Cardiac muscle cell (in vitro differentiated cells and primary cell): Measurements from ENCODE around the gene CNTFR. TPM values are rescaled to one million over a fixed set of nuclear protein-coding genes. Genes with fewer than 3 reads are reported as not detected.

Experiments
- DNase-seq, 2 donors: peaks; one replicate each; pipeline versions ENCODE4 v3.0.0 to v3.0.0-alpha.2; 2010 to 2017; ENCODE audit warnings: low read depth in 1 of 2, low spot score in 1 of 2
- H3K27ac ChIP-seq: fragments of 200-600 bp; sonication (generic); 2 replicates; pipeline ENCODE4 v1.5.1; 2016
- H3K27me3 ChIP-seq: fragments of 200-600 bp; sonication (generic); 2 replicates; pipeline ENCODE4 v1.6.0; 2016; ENCODE audit warnings: control low read depth
- H3K36me3 ChIP-seq: fragments of 200-600 bp; sonication (generic); 2 replicates; pipeline ENCODE4 v1.5.1; 2016; ENCODE audit warnings: control low read depth
- H3K4me1 ChIP-seq: fragments of 200-600 bp; sonication (generic); 2 replicates; pipeline ENCODE4 v1.8.1; 2017; ENCODE audit warnings: low read depth, mild to moderate bottlenecking, mixed run types
- H3K4me3 ChIP-seq: fragments of 200-600 bp; sonication (generic); 2 replicates; pipeline ENCODE4 v1.5.1; 2016; ENCODE audit warnings: mild to moderate bottlenecking
- H3K9me3 ChIP-seq: fragments of 200-600 bp; sonication (generic); 2 replicates; pipeline ENCODE4 v1.5.1; 2017; ENCODE audit warnings: low read depth, mild to moderate bottlenecking, control low read depth
- polyA plus RNA-seq: library from polyadenylated mRNA; unstranded; fragments of >200 nt; fragmentation: Nextera tagmentation; extraction: Ambion mirVana; gene quantifications from 2 replicates; pipeline ENCODE4 v1.2.1, GENCODE V29; 2016
- total RNA-seq: library from RNA; depleted of rRNA; stranded (reverse); fragments of >200 nt; gene quantifications from 2 replicates; pipeline ENCODE4 v1.2.3, GENCODE V29; 2016
- TF ChIP-seq, protein P1 (sequence below): IDR thresholded peaks from 2 replicates; pipeline ENCODE4 v1.5.1; 2012; ENCODE audit warnings: low read depth, mild to moderate bottlenecking, low read length

CNTFR gene
- total and polyA plus RNA-seq, 2 experiments from 2014 or later = 15.5 to 29.8 TPM

DNA sequence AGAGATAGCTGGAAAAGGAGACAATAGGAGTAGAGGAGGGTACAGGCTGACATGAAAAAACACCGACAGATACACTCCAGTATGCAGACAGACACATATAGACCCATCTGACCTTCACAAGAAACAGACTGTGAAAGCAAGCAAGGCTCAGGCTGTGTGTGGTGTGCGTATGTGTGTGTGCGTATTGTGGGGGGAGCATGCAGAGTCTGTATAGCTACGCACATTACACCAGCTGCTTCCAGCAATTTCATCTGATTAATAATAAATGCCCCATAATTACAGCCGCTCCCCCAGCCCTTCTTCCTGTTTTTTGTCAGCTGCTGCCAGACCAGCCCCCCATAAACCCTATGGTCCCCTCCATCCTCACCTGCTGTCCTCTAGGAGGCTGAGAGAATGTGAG, 6.7 kb downstream of the CNTFR start:
- peaks cover 17% of the 10 kb centered on the region for H3K4me1 ChIP-seq
- DNase-seq = no peak
- H3K9me3 ChIP-seq = no peaks in the 10 kb centered on the region
- H3K27me3 ChIP-seq = peaks cover 6% of the 10 kb centered on the region
- H3K27ac ChIP-seq = no peak overlapping the region
- no peaks in the 10 kb centered on the region for H3K36me3 ChIP-seq
- TF ChIP-seq, protein P1, sequence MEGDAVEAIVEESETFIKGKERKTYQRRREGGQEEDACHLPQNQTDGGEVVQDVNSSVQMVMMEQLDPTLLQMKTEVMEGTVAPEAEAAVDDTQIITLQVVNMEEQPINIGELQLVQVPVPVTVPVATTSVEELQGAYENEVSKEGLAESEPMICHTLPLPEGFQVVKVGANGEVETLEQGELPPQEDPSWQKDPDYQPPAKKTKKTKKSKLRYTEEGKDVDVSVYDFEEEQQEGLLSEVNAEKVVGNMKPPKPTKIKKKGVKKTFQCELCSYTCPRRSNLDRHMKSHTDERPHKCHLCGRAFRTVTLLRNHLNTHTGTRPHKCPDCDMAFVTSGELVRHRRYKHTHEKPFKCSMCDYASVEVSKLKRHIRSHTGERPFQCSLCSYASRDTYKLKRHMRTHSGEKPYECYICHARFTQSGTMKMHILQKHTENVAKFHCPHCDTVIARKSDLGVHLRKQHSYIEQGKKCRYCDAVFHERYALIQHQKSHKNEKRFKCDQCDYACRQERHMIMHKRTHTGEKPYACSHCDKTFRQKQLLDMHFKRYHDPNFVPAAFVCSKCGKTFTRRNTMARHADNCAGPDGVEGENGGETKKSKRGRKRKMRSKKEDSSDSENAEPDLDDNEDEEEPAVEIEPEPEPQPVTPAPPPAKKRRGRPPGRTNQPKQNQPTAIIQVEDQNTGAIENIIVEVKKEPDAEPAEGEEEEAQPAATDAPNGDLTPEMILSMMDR = no peak
- H3K4me3 ChIP-seq = no peak overlapping the region

DNA sequence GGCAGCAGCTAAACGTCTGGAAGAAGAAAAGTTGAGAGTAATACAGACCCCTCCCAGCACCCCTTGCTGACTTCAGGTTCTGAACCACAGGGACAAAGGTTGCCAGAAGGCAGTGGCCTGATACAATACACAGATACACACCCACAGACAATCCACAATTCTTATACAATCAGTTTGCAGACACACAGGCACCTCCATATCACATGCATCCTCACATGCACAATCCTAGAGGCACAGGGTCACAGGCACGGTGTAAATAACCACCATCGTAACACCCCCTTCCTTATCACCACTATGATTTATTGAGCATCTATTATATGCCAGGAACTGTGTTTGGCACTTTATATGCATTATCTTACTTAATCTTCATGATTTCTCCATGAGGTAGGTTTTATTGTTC, 8.2 kb downstream of the CNTFR start:
- Histone ChIP-seq H3K27me3 (no peaks in the 10 kb centered on the region), H3K4me1 (peaks cover 29% of the 10 kb centered on the region), H3K9me3 (no peaks in the 10 kb centered on the region), H3K4me3 (no peak overlapping the region), H3K27ac (no peak overlapping the region), H3K36me3 (no peaks in the 10 kb centered on the region)
- TF ChIP-seq, protein P1 = no peak
- no peak for DNase-seq

DNA sequence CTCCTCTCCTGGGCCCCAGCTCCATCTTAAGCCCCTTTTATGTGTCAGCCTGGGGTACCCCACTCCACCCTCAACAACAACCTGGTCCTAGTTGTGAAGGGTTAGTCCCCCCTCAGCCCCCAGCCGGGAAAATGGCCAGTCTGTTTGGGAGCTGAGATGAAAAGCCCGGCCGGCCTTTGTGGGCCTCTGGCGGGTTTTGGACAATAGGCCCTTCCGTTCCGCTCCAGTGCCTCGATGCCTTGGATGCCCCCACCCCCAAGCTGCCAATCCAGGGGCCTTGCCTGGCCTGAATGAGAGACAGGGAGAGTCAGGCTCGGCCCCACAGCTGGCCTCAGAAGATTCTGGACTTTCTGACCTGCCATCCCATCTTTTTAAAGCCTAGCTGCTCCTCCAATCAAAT, 9.2 kb downstream of the CNTFR start:
- DNase-seq = no peak
- no peak overlapping the region for H3K27ac ChIP-seq
- H3K9me3 ChIP-seq = no peaks in the 10 kb centered on the region
- H3K36me3 ChIP-seq = no peaks in the 10 kb centered on the region
- H3K27me3 ChIP-seq = no peaks in the 10 kb centered on the region
- peaks cover 31% of the 10 kb centered on the region for H3K4me1 ChIP-seq
- no peak overlapping the region for H3K4me3 ChIP-seq
- TF ChIP-seq, protein P1 = no peak

DNA sequence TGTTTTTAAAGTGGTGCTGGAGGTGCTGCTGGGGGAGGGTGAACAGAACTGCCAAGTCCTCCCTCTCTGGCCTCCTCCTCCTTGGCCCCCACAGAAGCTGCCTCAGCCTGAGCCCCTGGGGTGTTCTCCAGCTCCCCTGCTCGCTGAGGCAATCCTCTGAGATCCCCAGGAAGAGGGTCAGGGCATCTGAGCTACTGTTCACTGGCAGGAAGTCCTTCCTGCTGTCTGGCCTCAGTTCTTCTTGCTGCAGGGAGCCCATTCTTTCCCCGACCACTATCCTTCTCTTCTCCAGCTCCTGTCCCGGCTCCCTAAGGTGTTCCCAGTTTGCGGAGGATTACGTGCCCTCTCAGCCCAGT, 9.7 kb downstream of the CNTFR start:
- Histone ChIP-seq H3K4me1 (peaks cover 31% of the 10 kb centered on the region), H3K27me3 (no peaks in the 10 kb centered on the region), H3K27ac (no peak overlapping the region), H3K4me3 (no peak overlapping the region), H3K36me3 (no peaks in the 10 kb centered on the region), H3K9me3 (no peaks in the 10 kb centered on the region)
- TF ChIP-seq, protein P1 = no peak
- no peak for DNase-seq

DNA sequence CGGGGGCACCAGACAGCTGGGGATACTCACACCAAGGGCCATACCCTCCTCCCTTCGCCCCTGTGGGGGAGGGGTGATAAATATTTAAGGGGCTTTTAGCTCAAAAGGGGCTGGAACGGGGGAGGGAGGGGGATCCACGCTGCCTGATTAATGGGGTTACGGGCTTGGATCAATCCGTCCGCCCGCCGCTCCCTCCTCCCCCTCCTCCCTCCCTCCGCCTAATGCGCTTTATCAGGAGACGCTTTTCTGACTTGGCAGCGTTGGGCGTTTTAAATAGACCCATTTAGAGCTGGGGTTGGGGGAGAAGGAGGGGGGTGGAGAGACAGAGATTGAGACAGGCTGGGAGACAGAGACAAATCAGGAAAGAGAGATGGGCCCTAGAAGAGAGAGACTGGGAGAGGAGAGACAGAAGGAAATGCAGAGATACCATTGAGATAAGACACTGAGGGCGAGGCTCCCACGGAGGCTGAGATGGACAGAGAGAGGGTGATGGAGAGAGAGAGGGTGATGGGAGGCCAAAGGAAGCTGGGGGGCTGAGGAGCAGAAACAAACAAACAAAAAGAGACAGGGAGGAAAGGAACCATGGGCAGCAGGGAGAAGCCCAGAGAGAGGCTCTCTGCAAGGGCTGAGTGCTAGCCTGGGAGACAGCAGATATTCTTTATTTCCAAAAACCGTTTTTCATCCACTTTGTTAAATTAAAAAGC, 10.3 kb downstream of the CNTFR start:
- peaks cover 31% of the 10 kb centered on the region for H3K4me1 ChIP-seq
- no peak overlapping the region for H3K27ac ChIP-seq
- H3K9me3 ChIP-seq = no peaks in the 10 kb centered on the region
- no peaks in the 10 kb centered on the region for H3K36me3 ChIP-seq
- H3K4me3 ChIP-seq = no peak overlapping the region
- H3K27me3 ChIP-seq = no peaks in the 10 kb centered on the region
- no peak for DNase-seq
- TF ChIP-seq, protein P1 = no peak
